Astrocyte (in vitro differentiated cells and primary cell): Measurements from ENCODE around the gene CEP63. TPM values are rescaled to one million over a fixed set of nuclear protein-coding genes. Genes with fewer than 3 reads are reported as not detected.
"Not testable (repeated sequence)": the region's sequence is repeated elsewhere in the genome, so short reads cannot be mapped to it uniquely, and the experiment has no call there.

Experiments used
- DNase-seq: peaks from one replicate; pipeline ENCODE4 v3.0.0-alpha.2; 2010; ENCODE audit warnings: low read depth
- FAIRE-seq: peaks from 2 replicates; lab custom pipeline; 2011; peaks lifted over from hg19 to GRCh38; lab: Jason Lieb, UNC
- H2AFZ ChIP-seq: 2 replicates; pipeline ENCODE4 v1.6.0; 2012; ENCODE audit warnings: low read depth, low read length, inconsistent platforms
- H3K27ac ChIP-seq: 2 replicates; pipeline ENCODE4 v1.5.1; 2011; ENCODE audit warnings: low read depth, low read length, inconsistent platforms
- H3K27me3 ChIP-seq: 2 replicates; pipeline ENCODE4 v1.6.0; 2011; ENCODE audit warnings: low read length, inconsistent platforms; ENCODE audit not compliant: insufficient read depth
- H3K36me3 ChIP-seq: 2 replicates; pipeline ENCODE4 v1.5.1; 2011; ENCODE audit warnings: low read length, inconsistent platforms; ENCODE audit not compliant: insufficient read depth
- H3K4me1 ChIP-seq: 2 replicates; pipeline ENCODE4 v1.5.1; 2011; ENCODE audit warnings: low read length, inconsistent platforms; ENCODE audit not compliant: insufficient read depth
- H3K4me2 ChIP-seq: 2 replicates; pipeline ENCODE4 v1.6.0; 2012; ENCODE audit warnings: low read length, inconsistent platforms
- H3K4me3 ChIP-seq: 2 replicates; pipeline ENCODE4 v1.5.1; 2011; ENCODE audit warnings: low read depth, mild to moderate bottlenecking, low read length, inconsistent platforms; ENCODE audit not compliant: insufficient read depth
- H3K79me2 ChIP-seq: 2 replicates; pipeline ENCODE4 v1.6.0; 2012; ENCODE audit warnings: mild to moderate bottlenecking, low read length, inconsistent platforms; ENCODE audit not compliant: insufficient read depth
- H3K9ac ChIP-seq: 2 replicates; pipeline ENCODE4 v1.6.0; 2012; ENCODE audit warnings: mild to moderate bottlenecking, low read length, inconsistent platforms
- H3K9me3 ChIP-seq: 2 replicates; pipeline ENCODE4 v1.5.1; 2012; ENCODE audit warnings: low read depth, mild to moderate bottlenecking, low read length, inconsistent platforms; ENCODE audit not compliant: insufficient read depth
- H4K20me1 ChIP-seq: 2 replicates; pipeline ENCODE4 v1.6.0; 2012; ENCODE audit warnings: low read length, inconsistent platforms; ENCODE audit not compliant: insufficient read depth
- H3K27ac Mint-ChIP-seq: one replicate; pipeline ENCODE4 v1.8.0; 2021; ENCODE audit warnings: mild to moderate bottlenecking, mixed read lengths; ENCODE audit not compliant: unreplicated experiment
- H3K27me3 Mint-ChIP-seq: one replicate; pipeline ENCODE4 v1.8.0; 2021; ENCODE audit warnings: low read depth, mixed read lengths; ENCODE audit not compliant: unreplicated experiment
- H3K36me3 Mint-ChIP-seq: one replicate; pipeline ENCODE4 v1.8.0; 2021; ENCODE audit warnings: low read depth, mixed read lengths; ENCODE audit not compliant: unreplicated experiment
- H3K4me1 Mint-ChIP-seq: one replicate; pipeline ENCODE4 v1.8.0; 2021; ENCODE audit warnings: low read depth, mixed read lengths; ENCODE audit not compliant: unreplicated experiment
- H3K4me3 Mint-ChIP-seq: one replicate; pipeline ENCODE4 v1.8.0; 2021; ENCODE audit warnings: mild to moderate bottlenecking, moderate library complexity, mixed read lengths; ENCODE audit not compliant: unreplicated experiment
- H3K9me3 Mint-ChIP-seq: one replicate; pipeline ENCODE4 v1.8.0; 2021; ENCODE audit warnings: mild to moderate bottlenecking, mixed read lengths; ENCODE audit not compliant: unreplicated experiment
- EZH2 ChIP-seq: IDR thresholded peaks from 2 replicates; pipeline ENCODE4 v1.6.1; 2012; ENCODE audit warnings: mild to moderate bottlenecking, low read length, inconsistent platforms; ENCODE audit not compliant: insufficient read depth
- total RNA-seq: library from RNA; stranded (reverse); gene quantifications from 2 replicates; pipeline ENCODE4 v1.2.1, GENCODE V29; 2021
- TF ChIP-seq, protein P1 (sequence below): IDR thresholded peaks from 2 replicates; pipeline ENCODE4 v1.5.1; 2011; ENCODE audit warnings: low read depth, mild to moderate bottlenecking, inconsistent platforms, low read length, moderate library complexity; ENCODE audit not compliant: insufficient read depth

The CEP63 gene
- total RNA-seq, 1 donor from 2014 or later = 21.3 TPM

DNA sequence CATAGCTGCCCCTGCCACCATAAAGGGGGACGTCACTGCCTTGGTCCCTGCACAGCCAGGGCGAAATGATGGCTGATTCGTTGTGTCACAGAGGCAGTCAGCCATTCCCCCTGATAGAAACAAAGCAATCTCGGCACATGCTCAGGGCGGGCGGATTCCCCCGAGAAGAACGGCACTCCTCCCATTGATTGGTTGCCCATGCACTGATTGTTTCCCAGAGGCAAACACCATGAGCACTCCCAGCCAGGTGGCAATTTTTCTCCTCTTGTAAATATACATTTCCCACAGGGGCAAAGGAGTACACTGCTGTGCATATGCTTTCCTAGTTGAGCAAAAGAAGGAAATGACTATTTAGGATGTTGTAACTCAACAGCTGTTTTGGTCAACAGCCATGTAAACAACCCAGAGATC lies 108.5 kb downstream of the CEP63 start:
- Histone ChIP-seq H3K9ac (no peak overlapping the region), H3K4me2 (no peak overlapping the region), H2AFZ (no peak overlapping the region), H3K79me2 (no peaks in the 10 kb centered on the region), H4K20me1 (no peaks in the 10 kb centered on the region), H3K4me3 (no peak overlapping the region), H3K27me3 (peaks cover 3% of the 10 kb centered on the region), H3K4me1 (no peaks in the 10 kb centered on the region), H3K9me3 (no peaks in the 10 kb centered on the region), H3K27ac (no peak overlapping the region), H3K36me3 (no peaks in the 10 kb centered on the region)
- TF ChIP-seq, protein P1, sequence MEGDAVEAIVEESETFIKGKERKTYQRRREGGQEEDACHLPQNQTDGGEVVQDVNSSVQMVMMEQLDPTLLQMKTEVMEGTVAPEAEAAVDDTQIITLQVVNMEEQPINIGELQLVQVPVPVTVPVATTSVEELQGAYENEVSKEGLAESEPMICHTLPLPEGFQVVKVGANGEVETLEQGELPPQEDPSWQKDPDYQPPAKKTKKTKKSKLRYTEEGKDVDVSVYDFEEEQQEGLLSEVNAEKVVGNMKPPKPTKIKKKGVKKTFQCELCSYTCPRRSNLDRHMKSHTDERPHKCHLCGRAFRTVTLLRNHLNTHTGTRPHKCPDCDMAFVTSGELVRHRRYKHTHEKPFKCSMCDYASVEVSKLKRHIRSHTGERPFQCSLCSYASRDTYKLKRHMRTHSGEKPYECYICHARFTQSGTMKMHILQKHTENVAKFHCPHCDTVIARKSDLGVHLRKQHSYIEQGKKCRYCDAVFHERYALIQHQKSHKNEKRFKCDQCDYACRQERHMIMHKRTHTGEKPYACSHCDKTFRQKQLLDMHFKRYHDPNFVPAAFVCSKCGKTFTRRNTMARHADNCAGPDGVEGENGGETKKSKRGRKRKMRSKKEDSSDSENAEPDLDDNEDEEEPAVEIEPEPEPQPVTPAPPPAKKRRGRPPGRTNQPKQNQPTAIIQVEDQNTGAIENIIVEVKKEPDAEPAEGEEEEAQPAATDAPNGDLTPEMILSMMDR = no peak
- TF ChIP-seq EZH2 = no peak
- H3K36me3 Mint-ChIP-seq = peaks cover 7% of the 10 kb centered on the region
- H3K27ac Mint-ChIP-seq = no peak overlapping the region
- H3K27me3 Mint-ChIP-seq = peaks cover 5% of the 10 kb centered on the region
- FAIRE-seq = no peak
- H3K4me1 Mint-ChIP-seq = peaks cover 13% of the 10 kb centered on the region
- DNase-seq = no peak
- no peak overlapping the region for H3K4me3 Mint-ChIP-seq
- H3K9me3 Mint-ChIP-seq = peaks cover 18% of the 10 kb centered on the region

DNA sequence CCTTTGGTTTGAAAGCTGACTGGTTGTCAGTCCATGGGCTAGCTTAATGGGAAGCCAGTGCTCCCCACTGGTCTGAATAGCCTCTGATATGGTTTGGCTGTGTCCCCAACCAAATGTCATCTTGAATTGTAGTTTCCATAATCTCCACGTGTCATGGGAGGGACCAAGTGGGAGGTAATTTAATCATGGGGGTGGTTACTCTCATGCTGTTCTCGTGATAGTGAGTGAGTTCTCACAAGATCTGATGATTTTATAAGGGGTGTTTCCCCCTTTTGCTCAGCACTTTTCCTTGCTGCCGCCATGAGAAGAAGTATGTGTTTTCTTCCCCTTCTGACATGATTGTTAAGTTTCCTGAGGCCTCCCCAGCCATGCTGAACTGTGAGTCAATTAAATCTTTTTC lies 109.1 kb downstream of the CEP63 start:
- not testable (repeated sequence) for H3K27me3 ChIP-seq, H3K27ac Mint-ChIP-seq, H2AFZ ChIP-seq, H4K20me1 ChIP-seq, H3K4me1 ChIP-seq, H3K4me3 ChIP-seq, H3K27me3 Mint-ChIP-seq, H3K27ac ChIP-seq, DNase-seq, H3K9ac ChIP-seq, H3K4me3 Mint-ChIP-seq, H3K4me2 ChIP-seq, H3K36me3 ChIP-seq, H3K9me3 ChIP-seq, H3K36me3 Mint-ChIP-seq, H3K79me2 ChIP-seq, FAIRE-seq
- H3K9me3 Mint-ChIP-seq = peaks cover 18% of the 10 kb centered on the region
- H3K4me1 Mint-ChIP-seq = peaks cover 13% of the 10 kb centered on the region

DNA sequence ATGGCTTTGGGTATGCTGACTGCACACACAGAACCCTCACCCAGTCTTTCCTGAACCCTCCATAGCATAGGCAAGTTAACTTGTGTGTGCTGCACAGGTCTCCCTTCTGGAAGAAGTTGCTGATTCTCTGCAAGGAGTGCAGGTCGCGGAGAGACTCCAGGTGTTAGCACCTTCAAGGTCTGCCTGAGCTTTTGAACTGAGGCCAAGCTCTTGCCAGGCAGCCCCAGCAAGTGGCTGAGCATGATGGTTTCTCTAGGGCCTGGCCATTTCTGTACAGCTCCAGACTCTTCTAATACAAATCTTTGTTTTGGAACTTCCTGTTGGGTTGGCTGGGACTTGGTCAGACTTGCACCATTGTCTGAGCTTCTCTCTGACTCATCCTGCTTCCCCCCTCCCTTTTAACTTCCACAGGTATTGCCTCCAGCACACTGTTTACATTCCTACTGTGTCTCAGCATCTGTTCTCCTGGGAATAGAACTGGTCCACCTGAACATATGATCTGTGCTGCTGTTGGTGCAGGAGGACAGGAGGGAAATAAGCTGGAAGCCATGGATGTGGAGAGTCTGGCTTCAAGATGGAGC lies 111.6 kb downstream of the CEP63 start:
- no peak overlapping the region for H3K9ac ChIP-seq
- H3K4me1 ChIP-seq = peaks cover 8% of the 10 kb centered on the region
- H3K4me3 ChIP-seq = no peak overlapping the region
- FAIRE-seq = no peak
- H3K36me3 ChIP-seq = no peaks in the 10 kb centered on the region
- peaks cover 3% of the 10 kb centered on the region for H3K27me3 ChIP-seq
- no peak overlapping the region for H3K4me2 ChIP-seq
- no peak overlapping the region for H2AFZ ChIP-seq
- Mint-ChIP-seq H3K4me3 (no peak overlapping the region), H3K4me1 (peaks cover 7% of the 10 kb centered on the region), H3K27me3 (peaks cover 12% of the 10 kb centered on the region), H3K27ac (no peak overlapping the region), H3K9me3 (peaks cover 18% of the 10 kb centered on the region), H3K36me3 (peaks cover 7% of the 10 kb centered on the region)
- TF ChIP-seq, protein P1 = no peak
- TF ChIP-seq EZH2 = no peak
- no peaks in the 10 kb centered on the region for H4K20me1 ChIP-seq
- DNase-seq = peak; percentile 7
- no peaks in the 10 kb centered on the region for H3K79me2 ChIP-seq
- H3K27ac ChIP-seq = no peak overlapping the region
- no peaks in the 10 kb centered on the region for H3K9me3 ChIP-seq
